HCEC 1CT (cell line): ENCODE results near the gene ATG10.
"Not testable (repeated sequence)": the region's sequence is repeated elsewhere in the genome, so short reads cannot be mapped to it uniquely, and the experiment has no call there.

ENCODE experiments used
- DNase-seq: peaks from one replicate; pipeline ENCODE4 v3.0.0-alpha.2; 2017

The ATG10 gene

GRCh38 chr5:81971712-81972491, at the start of gene ATG10:
ATG10 (plus strand) TSS chr5:81972023; CDS start chr5:81987571, 15,548 bp downstream.
- peak; percentile 90 for DNase-seq

- DNase-seq = no peak
These were observed 49.0 kb upstream of the ATG10 start for GRCh38 chr5:81922854-81923279.

- DNase-seq = no peak
These were observed 47.4 kb upstream of the ATG10 start for GRCh38 chr5:81924442-81924841.

GRCh38 chr5:81925009-81925408, 46.8 kb upstream of the ATG10 start:
- no peak for DNase-seq

- DNase-seq = no peak
These were observed 45.8 kb upstream of the ATG10 start for GRCh38 chr5:81925981-81926380.

GRCh38 chr5:81936066-81936465, 35.8 kb upstream of the ATG10 start:
- DNase-seq = no peak

- no peak for DNase-seq
These were observed 35.1 kb upstream of the ATG10 start for GRCh38 chr5:81936750-81937149.

DNA sequence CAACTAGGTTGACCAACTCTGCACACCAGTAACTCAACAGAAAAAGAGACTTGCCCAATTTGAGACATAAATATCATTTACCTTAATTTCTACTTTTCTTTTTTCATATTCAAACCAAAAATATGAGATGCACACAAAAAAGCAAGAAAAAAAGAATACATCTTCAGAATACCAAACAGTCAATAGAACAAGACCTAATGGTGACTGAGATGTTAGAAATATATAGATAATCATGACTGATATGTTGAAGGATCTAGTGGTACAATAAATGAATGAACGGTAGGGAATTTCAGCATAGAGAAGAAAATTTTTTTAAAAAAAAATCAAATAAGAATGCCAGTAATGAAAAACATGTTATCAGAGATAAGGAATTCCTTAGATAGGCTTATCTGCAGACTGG, 29.1 kb upstream of the ATG10 start:
- DNase-seq = no peak

GRCh38 chr5:81948349-81948748, 23.5 kb upstream of the ATG10 start:
- no peak for DNase-seq

DNA sequence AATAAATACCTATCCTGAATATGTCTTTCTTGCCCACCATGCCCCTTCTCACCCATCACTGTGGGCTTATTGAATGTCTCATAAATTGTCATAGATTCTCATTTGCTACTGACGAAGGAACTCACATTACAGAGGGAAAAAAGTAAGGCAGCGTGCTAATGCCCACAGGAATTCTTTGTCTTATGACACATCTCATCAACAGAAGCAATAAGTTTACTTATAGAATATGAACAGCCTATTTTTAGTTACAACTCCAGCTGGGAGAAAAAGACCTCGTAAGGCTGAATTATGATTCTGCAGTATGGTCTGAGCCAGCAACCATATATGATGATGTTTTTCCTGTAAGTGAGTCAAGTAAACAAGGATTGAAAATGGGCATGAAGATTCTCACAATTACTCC, 22.4 kb upstream of the ATG10 start:
- peak; percentile 29 for DNase-seq

- no peak for DNase-seq
These were observed 20.8 kb upstream of the ATG10 start for GRCh38 chr5:81950996-81951395.

DNA sequence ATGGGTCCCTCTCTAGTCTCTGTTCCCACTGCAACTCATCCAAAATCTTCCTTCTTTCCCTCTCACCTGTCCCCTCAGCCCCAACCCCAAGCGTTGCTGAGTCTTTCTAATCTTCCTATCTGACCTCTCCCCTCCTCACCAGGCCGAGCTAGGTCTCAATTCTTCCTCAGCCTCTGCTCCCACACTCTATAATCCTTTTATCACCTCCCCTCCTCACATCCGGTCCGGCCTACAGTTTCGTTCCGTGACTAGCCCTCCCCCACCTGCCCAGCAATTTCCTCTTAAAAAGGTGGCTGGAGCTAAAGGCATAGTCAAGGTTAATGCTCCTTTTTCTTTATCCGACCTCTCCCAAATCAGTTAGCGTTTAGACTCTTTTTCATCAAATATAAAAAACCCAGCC, 17.0 kb upstream of the ATG10 start:
- DNase-seq = not testable (repeated sequence)

DNA sequence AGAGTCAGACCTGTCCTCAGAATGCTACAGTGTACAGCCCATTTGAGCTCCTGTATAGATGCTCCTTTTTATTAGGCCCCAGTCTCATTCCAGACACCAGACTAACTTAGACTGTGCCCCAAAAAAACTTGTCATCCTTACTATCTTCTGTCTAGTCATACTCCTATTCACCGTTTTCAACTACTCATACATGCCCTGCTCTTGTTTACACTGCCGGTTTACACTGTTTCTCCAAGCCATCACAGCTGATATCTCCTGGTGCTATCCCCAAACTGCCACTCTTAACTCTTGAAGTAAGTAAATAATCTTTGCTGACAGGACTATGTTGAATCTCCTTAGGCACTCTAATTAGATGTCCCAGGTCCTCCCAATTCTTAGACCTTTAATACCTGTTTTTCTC, 13.7 kb upstream of the ATG10 start:
- DNase-seq = not testable (repeated sequence)

GRCh38 chr5:81961651-81962440, 10.0 kb upstream of the ATG10 start:
- DNase-seq = no peak

DNA sequence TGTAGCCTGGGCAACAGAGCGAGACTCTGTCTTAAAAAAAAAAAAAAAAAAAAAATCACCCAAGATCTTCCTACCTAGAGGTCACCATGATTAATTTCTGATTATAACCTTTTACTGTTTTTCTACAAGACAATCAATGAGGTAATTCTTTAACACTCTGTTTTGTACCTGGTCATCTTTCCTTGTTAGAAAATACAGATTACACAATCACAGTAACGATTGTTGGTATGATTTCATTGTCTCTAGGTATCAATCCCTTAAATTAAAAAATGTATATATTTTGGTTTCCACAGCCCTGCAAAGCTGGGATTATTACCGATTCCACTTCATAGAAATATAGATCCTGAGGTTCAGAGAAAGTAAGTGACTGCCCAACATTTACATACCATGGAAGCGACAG, 8.3 kb upstream of the ATG10 start:
- no peak for DNase-seq

DNA sequence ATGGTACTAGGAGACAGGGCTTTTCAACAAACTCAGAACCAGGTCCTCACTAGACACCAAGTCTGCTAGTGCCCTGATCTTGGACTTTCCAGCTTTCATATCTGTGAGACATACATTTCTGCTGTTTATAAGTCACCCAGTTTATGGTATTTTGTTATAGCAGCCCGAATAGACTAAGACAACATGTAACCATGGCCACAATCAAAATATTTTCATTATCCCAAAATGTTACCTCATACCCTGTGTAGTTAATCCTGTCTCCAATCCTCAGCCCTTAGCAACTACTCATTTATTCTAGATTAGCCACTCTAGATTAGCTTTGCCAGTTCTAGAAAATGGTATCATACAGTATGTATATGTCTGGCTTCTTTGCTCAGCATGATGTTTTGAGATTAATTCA, 6.3 kb upstream of the ATG10 start:
- DNase-seq = no peak

DNA sequence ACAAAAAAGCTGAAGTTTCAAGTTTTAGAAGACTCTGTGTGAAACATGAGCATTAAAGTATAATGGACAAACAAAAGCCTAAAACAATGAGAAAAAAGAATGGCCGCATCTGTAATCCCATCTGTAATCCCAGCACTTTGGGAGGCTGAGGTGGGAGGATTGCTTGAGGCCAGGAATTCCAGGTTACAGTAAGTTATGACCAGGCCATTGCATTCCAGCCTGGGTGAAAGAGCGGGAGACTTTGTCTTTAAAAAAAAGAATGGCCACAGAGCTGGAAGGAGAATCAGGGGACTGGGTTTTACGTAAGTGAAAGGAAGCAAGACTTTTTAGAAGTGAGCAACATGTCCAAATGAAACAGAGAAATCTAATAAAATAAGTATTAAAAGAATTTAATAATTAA, 2.6 kb upstream of the ATG10 start:
- no peak for DNase-seq

- no peak for DNase-seq
These were observed 1.9 kb upstream of the ATG10 start for GRCh38 chr5:81969912-81970311.

DNA sequence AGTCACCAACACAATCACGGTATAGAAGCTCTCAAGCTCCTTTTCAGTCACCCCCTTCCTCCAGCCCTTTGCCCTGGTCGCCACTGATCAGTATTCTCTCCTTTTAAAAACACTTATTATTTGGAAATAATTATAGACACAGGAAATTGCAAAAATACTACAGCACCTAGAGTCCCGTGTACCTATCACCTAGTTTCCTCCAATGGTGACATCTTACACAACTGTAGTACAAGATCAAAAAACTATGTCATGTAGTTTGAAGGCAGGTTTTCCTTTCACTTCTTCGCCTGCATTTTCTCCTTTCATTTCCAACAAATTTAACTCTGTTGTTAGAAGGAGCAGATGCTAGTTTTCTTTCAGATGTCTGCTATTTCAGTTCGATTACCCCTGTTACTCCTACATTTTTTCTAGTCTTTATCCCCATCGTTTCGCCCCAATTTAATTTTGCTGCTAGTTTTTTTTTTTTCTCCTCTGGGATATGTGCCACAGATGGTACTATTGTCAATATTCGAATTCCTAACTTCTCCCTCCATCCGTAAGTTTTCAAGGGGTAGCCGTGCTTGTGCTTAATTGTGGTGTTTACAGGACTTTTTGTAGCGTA, 612 bp upstream of the ATG10 start:
- peak; percentile 18 for DNase-seq

DNA sequence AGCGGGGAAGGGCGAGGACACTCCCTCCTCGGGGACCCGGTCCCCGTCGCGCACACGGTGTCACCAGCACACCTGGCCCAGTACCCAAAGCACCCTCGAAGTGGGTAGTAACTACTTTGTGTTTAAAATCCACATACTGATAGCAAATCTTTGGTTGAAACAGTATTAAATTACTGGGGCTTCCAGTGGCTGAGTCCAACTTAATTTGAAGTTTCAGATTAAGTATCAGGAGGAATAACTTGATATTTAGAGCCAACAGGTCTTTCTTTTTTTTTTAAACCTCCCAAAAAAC, 615 bp downstream of the ATG10 start:
- no peak for DNase-seq

DNA sequence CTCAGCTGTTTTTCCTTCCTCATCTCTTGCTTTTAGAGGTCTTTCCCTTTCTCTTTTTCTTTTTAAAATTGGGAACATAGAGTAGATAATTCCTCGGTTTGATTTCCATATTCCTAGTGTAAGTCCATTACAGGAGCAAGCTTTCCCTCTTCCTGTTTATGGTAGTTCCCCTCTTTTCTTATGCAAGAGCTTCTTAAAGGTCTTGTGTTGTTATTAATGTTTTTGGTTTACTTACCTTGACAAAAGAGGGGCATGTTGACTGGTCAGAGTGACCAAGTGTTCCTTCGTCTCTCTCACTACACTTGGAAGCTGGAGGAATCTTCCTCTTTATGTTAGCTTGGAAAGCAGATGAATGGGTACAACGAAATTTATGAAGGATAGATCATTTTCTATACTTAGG, 8.3 kb downstream of the ATG10 start:
- DNase-seq = no peak

GRCh38 chr5:81980598-81981260, 8.9 kb downstream of the ATG10 start:
- no peak for DNase-seq

DNA sequence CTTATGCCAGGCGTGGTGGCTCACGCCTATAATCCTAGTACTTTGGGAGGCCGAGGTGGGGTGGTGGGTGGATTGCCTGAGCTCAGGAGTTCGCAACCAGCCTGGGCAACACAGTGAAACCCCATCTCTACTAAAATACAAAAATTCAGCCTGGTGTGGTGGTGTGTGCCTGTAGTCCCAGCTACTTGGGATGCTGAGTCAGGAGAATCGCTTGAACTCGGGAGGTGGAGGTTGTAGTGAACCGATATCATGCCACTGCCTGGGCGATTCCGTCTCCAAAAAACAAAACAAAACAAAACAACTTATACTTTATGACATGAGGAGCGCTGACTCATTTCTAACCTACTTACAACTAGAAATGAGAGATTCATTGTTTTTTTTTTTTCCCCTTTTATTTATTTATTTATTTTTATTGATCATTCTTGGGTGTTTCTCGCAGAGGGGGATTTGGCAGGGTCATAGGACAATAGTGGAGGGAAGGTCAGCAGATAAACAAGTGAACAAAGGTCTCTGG, 10.4 kb downstream of the ATG10 start:
- not testable (repeated sequence) for DNase-seq
